ENCODE results near the gene CDA.
"Not testable (repeated sequence)": the region's sequence is repeated elsewhere in the genome, so short reads cannot be mapped to it uniquely, and the experiment has no call there.

Gene CDA

DNA sequence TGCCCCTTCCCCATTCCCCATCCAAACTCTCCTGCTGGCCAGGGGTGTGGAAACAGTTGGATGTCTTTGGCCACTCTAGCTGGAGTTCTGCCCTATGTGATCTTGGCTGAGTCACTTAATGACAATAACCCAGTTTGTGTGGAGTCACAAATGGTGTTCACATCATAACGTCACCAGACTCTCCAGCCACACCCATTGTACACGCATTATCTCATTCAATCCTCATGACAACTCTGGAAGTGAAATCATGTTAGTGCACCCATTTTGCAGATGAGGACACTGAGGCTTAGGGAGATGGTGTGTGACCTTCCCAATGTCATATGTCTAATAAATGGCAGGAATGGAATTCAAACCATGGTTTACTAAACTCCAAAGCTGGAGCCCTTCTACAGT is 1.2 kb upstream of the CDA start:
- no peak for DNase-seq

GRCh38 chr1:20589331-20590278 is 708 bp downstream of the CDA start:
- DNase-seq: no peak

- DNase-seq: no peak
Observed at GRCh38 chr1:20590306-20590777, 1.4 kb downstream of the CDA start.

DNA sequence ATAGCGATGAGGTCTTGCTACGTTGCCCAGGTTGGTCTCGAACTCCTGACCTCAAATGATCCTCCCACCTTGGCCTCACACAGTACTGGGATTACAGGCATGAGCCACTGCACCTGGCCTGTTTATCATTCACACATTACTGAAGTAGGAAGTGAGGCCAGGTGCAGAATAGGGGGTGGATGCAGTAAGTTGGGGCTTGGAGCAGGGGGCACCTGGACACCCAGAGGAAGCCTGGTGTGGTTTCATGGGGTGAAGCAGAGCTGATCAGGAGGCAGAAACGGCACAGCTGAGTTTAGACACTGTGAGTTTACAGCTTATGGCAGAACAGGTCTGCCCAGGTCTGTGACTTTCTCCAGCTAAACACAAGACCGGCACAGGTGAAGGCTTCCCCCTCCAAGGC is 4.9 kb downstream of the CDA start:
- no peak for DNase-seq

- DNase-seq: no peak
Observed at GRCh38 chr1:20594746-20595145, 5.8 kb downstream of the CDA start.

GRCh38 chr1:20596106-20596505 is 7.2 kb downstream of the CDA start:
- DNase-seq: no peak

DNA sequence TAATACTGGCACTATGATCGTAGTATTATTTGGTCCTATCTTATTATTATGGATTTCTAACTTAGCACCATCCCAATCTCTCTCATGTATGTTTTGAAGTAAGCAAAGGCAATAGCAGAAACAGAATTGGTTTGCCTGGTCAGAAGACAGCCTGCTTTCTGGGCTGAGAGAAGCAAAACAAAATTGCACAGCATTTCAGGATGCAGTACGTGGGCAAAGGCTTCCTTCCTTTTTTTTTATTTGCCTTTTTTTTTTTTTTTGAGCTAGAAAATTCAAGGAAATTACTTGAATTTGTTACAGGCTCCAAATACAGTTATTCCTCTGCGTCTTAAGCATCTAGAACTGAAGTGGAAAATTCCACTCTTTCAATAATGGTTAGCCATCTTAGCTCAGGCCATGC is 8.8 kb downstream of the CDA start:
- DNase-seq: no peak

DNA sequence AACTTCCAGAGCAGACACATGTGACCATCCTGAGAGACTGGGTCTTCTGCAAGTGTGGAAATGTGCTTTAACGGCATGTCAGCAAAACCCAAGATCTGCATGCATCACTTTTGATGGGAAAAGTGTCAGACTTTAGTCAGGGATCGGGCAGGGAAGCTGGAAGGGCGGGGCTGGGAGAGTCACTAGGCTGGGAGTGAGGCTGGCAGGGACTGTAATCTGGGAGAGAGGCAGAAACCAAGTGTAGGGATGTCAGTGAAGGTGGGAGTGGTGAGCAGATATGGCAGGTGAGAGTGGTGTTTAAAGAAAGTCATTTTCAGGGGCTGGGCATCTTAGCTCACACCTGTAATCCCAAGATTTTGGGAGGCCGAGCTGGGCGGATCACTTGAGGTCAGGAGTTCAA is 11.3 kb downstream of the CDA start:
- DNase-seq: no peak

DNA sequence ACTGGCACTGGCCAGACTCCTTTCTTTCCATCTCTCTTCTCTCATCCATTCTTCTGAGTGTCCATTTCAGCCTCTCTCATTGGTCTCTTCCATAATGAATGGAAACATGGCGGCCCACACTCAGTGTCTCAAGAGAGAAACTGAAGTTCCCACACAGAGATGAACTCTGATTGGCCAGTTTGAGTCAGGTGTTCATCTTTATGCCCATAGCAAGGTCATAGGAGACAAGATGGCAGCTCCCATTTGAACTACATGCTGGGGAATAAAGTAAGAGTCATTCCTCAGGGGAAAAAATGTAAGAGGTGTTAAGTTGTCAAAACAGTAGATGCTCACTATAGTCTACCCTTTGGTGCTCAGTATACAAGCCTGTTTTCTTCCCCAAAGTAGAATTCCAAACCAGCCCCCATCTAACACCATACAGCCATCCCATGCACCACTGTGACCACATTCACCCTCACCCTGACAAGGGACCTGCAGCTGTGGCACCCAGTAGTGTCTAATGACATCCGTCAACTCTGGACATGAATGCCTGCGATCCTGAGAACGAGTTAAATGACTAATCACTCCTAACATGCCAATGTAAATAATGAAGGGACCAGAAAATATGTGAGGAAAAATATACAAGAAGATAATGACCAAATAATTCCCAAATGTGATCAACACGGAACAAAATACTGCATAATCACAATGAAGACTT is 12.4 kb downstream of the CDA start:
- no peak for DNase-seq

DNA sequence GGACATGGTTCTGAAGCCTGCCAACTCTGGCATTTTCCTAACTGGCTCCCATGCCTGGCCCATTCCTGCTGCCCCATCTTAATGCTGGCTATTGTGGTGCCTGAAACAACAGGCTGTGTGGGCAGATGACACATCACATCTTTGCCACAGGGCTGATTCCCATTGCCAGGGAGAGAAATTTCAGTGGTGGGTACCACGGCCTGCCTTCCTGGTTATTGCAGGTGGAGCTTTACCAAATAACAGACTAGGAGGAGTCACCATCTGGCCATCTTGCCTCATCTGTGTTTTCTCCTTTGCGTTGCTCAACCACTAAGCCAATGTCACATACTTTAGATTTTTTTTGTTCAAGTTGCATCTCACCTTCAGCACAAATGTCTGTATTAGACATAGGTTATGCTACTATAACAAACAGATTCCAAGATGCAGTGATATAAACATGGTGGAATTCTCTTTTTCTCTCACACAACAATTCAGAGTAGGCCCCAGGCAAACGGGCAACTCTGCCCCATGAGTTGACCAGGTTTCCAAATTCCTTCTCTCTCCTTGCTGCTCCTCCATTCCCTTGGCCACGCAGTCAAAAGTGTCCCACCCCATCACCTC is 14.1 kb downstream of the CDA start:
- no peak for DNase-seq

GRCh38 chr1:20603504-20604464 is 14.9 kb downstream of the CDA start:
- no peak for DNase-seq

DNA sequence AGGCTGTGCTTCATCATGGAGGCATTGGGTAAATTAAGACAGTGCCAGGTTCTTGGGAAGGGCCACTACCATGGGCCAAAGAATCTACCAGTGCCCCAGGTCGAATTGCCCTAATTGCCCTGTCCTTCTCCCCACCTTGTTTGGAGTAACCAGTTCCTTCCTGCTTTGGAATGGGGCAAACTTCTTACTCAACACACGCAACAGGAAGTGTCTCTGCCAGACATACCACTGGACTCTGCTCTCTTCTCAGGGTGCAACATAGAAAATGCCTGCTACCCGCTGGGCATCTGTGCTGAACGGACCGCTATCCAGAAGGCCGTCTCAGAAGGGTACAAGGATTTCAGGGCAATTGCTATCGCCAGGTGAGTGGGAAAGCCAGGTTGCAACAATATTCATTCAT is 15.8 kb downstream of the CDA start:
- no peak for DNase-seq

DNA sequence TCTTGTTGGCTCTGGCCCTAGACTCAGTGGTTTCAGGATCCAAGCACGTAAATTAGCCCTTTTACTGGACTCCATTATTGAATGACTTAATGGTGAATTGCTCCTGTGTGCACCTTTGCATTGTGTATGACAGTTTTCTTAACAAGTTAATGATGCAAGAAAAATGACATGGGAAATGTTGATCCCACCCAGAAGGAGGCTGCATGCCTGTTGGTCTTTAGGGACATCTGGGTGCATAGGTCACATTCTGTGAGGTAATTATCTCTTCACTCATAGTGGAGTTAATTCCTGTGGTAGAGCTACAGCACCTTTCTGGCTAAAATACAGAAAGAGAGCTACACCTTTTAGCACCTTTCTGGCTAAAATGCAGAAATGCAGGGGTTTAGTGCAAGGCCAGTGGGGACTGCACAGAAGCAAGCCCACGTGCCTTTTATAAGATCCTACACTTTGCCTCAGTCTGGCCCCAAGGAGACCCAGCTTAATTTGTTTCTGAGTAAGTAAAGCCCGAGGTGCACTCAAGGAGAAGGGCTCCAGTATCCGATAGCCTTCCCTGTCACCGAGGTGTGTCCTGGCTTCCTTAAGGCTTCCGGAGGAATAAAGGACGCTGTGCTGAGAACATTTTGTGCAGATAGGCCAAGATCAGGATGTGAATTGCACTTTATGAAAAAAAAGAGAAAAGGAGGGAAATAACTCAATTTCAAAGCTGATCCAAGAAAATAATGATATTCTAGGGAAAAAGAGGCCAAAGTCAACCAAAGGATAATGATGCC is 18.1 kb downstream of the CDA start:
- DNase-seq: not testable (repeated sequence)

DNA sequence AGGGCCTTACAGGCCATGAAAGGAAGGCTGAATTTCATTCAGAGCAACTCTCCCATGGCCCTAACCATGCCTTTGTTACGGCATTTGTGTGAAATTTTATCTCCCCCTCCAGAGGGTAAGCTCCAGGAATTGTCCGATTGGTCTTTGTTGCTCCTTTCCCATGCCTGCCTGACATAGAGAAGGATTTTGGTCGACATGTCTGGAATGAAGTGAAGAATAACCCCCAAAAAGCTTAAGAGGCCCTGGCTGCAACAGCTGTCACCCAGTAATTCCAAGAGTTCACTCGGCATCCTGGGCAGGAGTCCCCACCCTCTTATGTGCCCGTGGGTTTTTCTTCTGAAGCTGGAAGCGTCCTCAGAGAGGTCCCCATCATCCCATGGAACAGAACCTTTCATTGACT is 20.6 kb downstream of the CDA start:
- DNase-seq: no peak

- no peak for DNase-seq
Observed at GRCh38 chr1:20610970-20611369, 22.1 kb downstream of the CDA start.

DNA sequence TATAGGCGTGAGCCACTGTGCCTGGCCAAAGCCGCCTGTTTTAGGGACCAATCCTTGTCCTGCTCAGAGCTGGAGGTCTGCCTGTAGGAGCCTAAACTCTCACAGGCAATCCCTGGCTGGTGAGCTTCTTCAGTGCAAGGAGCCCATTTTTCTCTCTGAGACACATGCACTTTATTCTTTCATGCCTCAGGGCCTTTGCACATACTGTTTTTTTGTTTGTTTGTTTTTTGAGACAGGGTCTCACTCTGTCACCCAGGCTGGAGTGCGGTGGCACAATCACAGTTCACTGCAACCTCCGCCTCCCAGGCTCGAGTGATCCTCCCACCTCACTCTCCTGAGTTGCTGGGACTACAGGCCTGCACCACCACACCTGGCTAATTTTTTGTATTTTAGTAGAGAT is 22.8 kb downstream of the CDA start:
- no peak for DNase-seq

DNA sequence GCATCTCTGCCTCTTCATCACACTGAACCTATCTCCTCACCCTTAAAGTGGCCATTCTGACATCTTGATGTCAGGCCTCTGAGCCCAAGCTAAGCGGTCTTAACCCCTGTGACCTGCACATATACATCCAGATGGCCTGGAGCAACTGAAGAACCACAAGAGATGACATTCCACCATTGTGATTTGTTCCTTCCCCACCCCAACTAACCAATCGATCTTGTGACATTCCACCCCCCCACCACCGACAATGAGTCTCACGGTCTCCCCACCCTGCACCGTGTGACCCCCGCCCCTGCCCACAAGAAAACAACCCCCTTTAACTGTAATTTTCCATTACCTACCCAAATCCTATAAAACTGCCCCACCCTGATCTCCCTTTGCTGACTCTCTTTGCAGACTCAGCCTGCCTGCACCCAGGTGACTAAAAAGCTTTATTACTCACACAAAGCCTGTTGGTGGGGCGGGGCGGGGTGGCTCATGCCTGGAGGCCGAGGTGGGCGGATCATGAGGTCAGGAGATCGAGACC is 23.4 kb downstream of the CDA start:
- DNase-seq: no peak

DNA sequence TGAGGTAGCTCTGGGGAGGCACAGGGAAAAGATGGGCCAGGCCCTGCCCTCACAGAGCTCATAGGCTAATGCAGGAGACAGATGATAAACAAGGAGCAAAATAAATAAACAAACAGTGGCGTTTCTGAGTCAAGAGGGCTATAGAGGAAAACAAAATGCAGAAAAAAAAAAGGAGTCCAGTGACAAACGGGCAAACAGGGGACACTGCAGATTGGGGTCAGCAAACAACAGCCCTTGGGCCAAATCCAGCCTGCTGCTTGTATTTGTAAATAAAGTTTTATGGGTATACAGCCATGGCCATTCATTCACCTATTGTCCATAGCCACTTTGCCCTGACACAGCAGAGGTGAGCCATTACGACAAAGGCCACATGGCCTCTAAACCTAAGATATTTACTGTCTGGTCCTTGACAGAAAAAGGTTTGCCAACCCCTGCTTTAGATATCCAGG is 25.3 kb downstream of the CDA start:
- DNase-seq: no peak

GRCh38 chr1:20615946-20616846 is 27.3 kb downstream of the CDA start:
- no peak for DNase-seq

DNA sequence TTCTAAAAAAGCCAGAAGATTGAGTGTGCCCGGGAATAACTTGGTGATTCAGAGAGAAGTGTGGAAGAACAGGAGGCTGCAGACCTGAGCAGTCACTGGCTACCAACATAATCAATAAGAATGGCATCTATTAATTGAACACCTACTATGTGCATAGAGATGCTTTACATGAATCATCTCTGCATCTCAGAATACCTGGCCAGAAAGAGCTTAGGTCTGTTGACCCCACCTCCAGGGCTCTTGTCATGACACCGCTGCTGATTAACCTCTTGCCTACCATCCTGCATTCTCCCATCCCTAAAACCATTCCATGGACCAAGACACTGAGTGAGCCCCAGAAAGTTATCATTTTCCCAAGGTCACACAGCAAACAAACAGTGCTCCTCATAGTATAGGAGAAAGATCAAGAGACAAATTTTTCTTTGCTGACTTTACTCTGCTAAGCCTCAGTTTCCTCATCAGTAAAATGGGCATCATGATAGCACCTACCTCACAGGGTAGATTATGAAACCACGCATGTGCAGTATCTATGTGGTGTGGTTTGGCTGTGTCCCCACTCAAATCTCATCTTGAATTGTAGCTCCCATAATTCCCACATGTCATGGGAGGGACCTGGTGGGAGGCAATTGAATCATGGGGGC is 28.1 kb downstream of the CDA start:
- DNase-seq: no peak

Data from DMS79 (cell line).